ENCODE data around the gene CDH23.

CDH23 gene

GRCh38 chr10:71397296-71398212, 834 bp downstream of the CDH23 start:
- DNase-seq (ENCODE audit: low read depth in 1 of 2, low spot score in 1 of 2): no peak
- in situ Hi-C loops (cut with HindIII; ENCODE audit: low pct_unique_long_range_greater_than_20kb, low sequenced_read_pairs): no loop called here
- no peak for TF ChIP-seq JUND (IDR thresholded peaks at IDR 0.05; ENCODE audit: low read depth)

- in situ Hi-C loops (cut with HindIII; ENCODE audit: low pct_unique_long_range_greater_than_20kb, low sequenced_read_pairs): no loop called here
- no peak for TF ChIP-seq JUND (IDR thresholded peaks at IDR 0.05; ENCODE audit: low read depth)
- DNase-seq (ENCODE audit: low read depth in 1 of 2, low spot score in 1 of 2): no peak
Observed at GRCh38 chr10:71398976-71399375, 2.3 kb downstream of the CDH23 start.

GRCh38 chr10:71399946-71400345, 3.2 kb downstream of the CDH23 start:
- DNase-seq (ENCODE audit: low read depth in 1 of 2, low spot score in 1 of 2): no peak
- in situ Hi-C loops (cut with HindIII; ENCODE audit: low pct_unique_long_range_greater_than_20kb, low sequenced_read_pairs): no loop called here
- no peak for TF ChIP-seq JUND (IDR thresholded peaks at IDR 0.05; ENCODE audit: low read depth)

GRCh38 chr10:71401056-71401455, 4.3 kb downstream of the CDH23 start:
- no peak for DNase-seq (ENCODE audit: low read depth in 1 of 2, low spot score in 1 of 2)
- no peak for TF ChIP-seq JUND (IDR thresholded peaks at IDR 0.05; ENCODE audit: low read depth)
- in situ Hi-C loops (cut with HindIII; ENCODE audit: low pct_unique_long_range_greater_than_20kb, low sequenced_read_pairs): no loop called here

GRCh38 chr10:71402005-71402404, 5.3 kb downstream of the CDH23 start:
- DNase-seq (ENCODE audit: low read depth in 1 of 2, low spot score in 1 of 2): no peak
- in situ Hi-C loops (cut with HindIII; ENCODE audit: low pct_unique_long_range_greater_than_20kb, low sequenced_read_pairs): no loop called here

GRCh38 chr10:71404503-71405295, 8.0 kb downstream of the CDH23 start:
- no peak for TF ChIP-seq JUND (IDR thresholded peaks at IDR 0.05; ENCODE audit: low read depth)
- DNase-seq (ENCODE audit: low read depth in 1 of 2, low spot score in 1 of 2): no peak
- in situ Hi-C loops (cut with HindIII; ENCODE audit: low pct_unique_long_range_greater_than_20kb, low sequenced_read_pairs): no loop called here

More at GRCh38 chr10:71402005-71402404, 5.3 kb downstream of the CDH23 start:
- no peak for TF ChIP-seq JUND (IDR thresholded peaks at IDR 0.05; ENCODE audit: low read depth)

GRCh38 chr10:71406878-71407277, 10.2 kb downstream of the CDH23 start:
- TF ChIP-seq JUND (IDR thresholded peaks at IDR 0.05; ENCODE audit: low read depth): no peak
- in situ Hi-C loops (cut with HindIII; ENCODE audit: low pct_unique_long_range_greater_than_20kb, low sequenced_read_pairs): no loop called here
- DNase-seq (ENCODE audit: low read depth in 1 of 2, low spot score in 1 of 2): no peak

GRCh38 chr10:71408436-71409225, 11.9 kb downstream of the CDH23 start:
- DNase-seq (ENCODE audit: low read depth in 1 of 2, low spot score in 1 of 2): no peak
- TF ChIP-seq JUND (IDR thresholded peaks at IDR 0.05; ENCODE audit: low read depth): no peak
- in situ Hi-C loops (cut with HindIII; ENCODE audit: low pct_unique_long_range_greater_than_20kb, low sequenced_read_pairs): no loop called here

- in situ Hi-C loops (cut with HindIII; ENCODE audit: low pct_unique_long_range_greater_than_20kb, low sequenced_read_pairs): no loop called here
- TF ChIP-seq JUND (IDR thresholded peaks at IDR 0.05; ENCODE audit: low read depth): no peak
- DNase-seq (ENCODE audit: low read depth in 1 of 2, low spot score in 1 of 2): no peak
Observed at GRCh38 chr10:71409516-71410104, 12.9 kb downstream of the CDH23 start.

- in situ Hi-C loops (cut with HindIII; ENCODE audit: low pct_unique_long_range_greater_than_20kb, low sequenced_read_pairs): no loop called here
- DNase-seq (ENCODE audit: low read depth in 1 of 2, low spot score in 1 of 2): no peak
- no peak for TF ChIP-seq JUND (IDR thresholded peaks at IDR 0.05; ENCODE audit: low read depth)
Observed at GRCh38 chr10:71413581-71413980, 16.9 kb downstream of the CDH23 start.

GRCh38 chr10:71414359-71414758, 17.6 kb downstream of the CDH23 start:
- in situ Hi-C loops (cut with HindIII; ENCODE audit: low pct_unique_long_range_greater_than_20kb, low sequenced_read_pairs): no loop called here
- no peak for DNase-seq (ENCODE audit: low read depth in 1 of 2, low spot score in 1 of 2)
- no peak for TF ChIP-seq JUND (IDR thresholded peaks at IDR 0.05; ENCODE audit: low read depth)

GRCh38 chr10:71419002-71419540, 22.4 kb downstream of the CDH23 start:
- no peak for TF ChIP-seq JUND (IDR thresholded peaks at IDR 0.05; ENCODE audit: low read depth)
- in situ Hi-C loops (cut with HindIII; ENCODE audit: low pct_unique_long_range_greater_than_20kb, low sequenced_read_pairs): no loop called here
- no peak for DNase-seq (ENCODE audit: low read depth in 1 of 2, low spot score in 1 of 2)

Data from T47D (cell line).